ENCODE data around the gene TNFRSF19.

DNA sequence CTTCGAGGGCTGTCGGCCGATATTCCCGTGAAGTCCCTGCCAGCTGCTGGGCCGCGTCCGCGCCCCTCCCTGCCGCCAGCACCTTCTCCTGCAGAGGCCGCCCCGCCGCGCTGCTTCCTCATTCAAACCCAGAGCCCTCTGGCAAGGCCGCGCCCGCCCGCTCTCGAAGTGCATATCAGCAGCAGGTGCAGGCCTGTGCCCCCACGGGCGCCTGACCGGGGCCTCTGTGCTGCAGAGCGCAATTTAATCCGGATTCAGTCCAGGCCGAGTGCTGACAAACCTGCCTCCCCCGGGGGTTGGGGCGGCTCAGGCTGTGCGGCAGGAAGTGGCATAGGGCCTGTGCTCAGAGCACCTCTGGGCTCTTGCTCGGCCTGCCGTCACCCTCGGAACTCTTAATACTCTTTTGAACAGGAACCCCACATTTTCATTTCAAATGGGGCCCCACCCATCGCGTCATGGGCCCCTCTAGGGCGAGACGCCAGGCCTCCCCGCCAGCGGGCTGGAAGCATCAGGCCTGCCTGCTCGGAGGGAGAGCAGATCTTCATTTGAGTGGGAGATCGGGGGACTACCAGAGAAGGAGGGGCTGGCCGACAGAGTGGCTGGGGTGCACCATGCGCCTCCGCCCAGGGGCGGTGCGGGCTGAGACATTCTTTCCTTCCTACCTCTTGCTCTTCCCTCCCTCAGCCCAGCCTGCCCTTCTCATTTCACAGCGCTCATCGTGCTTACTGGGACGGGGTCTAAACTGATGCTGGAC is 125.7 kb downstream of the TNFRSF19 start:
- TF ChIP-seq POLR2A (IDR thresholded peaks at IDR 0.05) (no peak), POLR2AphosphoS5 (IDR thresholded peaks at IDR 0.05) (no peak)
- TF ChIP-seq, protein P1, sequence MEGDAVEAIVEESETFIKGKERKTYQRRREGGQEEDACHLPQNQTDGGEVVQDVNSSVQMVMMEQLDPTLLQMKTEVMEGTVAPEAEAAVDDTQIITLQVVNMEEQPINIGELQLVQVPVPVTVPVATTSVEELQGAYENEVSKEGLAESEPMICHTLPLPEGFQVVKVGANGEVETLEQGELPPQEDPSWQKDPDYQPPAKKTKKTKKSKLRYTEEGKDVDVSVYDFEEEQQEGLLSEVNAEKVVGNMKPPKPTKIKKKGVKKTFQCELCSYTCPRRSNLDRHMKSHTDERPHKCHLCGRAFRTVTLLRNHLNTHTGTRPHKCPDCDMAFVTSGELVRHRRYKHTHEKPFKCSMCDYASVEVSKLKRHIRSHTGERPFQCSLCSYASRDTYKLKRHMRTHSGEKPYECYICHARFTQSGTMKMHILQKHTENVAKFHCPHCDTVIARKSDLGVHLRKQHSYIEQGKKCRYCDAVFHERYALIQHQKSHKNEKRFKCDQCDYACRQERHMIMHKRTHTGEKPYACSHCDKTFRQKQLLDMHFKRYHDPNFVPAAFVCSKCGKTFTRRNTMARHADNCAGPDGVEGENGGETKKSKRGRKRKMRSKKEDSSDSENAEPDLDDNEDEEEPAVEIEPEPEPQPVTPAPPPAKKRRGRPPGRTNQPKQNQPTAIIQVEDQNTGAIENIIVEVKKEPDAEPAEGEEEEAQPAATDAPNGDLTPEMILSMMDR (IDR thresholded peaks at IDR 0.05) = no peak

All from prostate gland (tissue), 2 donors.